ENCODE measurements around the gene MYO16. TPM values are rescaled to one million over a fixed set of nuclear protein-coding genes. Genes with fewer than 3 reads are reported as not detected.

MYO16 gene
- total RNA-seq, 1 donor from 2014 or later, result 1.2 TPM

DNA sequence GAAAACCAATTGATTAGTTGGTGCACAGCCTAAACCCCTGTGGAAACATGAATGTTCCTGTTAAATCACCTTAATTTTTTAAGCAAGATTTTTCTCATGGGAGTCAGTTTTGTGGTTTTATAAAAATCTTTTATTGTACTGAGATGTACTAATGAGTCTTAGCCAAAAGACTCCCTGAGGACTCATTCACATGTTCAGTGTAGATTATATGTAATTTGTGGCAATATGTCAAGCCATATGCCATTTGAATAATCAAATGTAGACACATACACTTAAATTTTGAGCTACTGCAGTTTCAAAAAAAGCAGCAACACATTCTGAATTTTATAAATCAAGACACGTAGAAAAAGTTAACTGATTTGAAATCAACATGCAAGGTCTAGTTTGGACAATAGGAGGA is 395.2 kb downstream of the MYO16 start:
- DNase-seq (ENCODE audit: low read depth), result no peak
- H3K4me3 ChIP-seq (ENCODE audit: low read depth, low read length), result no peak overlapping the region
- no peak for TF ChIP-seq CTCF (conservative IDR thresholded peaks at IDR 0.05; ENCODE audit: low read depth, low read length)

GRCh38 chr13:109026266-109026665 is 396.9 kb downstream of the MYO16 start:
- no peak for DNase-seq (ENCODE audit: low read depth)
- H3K4me3 ChIP-seq (ENCODE audit: low read depth, low read length), result no peak overlapping the region
- no peak for TF ChIP-seq CTCF (conservative IDR thresholded peaks at IDR 0.05; ENCODE audit: low read depth, low read length)

- H3K4me3 ChIP-seq (ENCODE audit: low read depth, low read length), result no peak overlapping the region
- TF ChIP-seq CTCF (conservative IDR thresholded peaks at IDR 0.05; ENCODE audit: low read depth, low read length), result no peak
- DNase-seq (ENCODE audit: low read depth), result no peak
Measured at GRCh38 chr13:109028624-109029023, 399.2 kb downstream of the MYO16 start.

GRCh38 chr13:109033090-109033489 is 403.7 kb downstream of the MYO16 start:
- no peak for DNase-seq (ENCODE audit: low read depth)
- TF ChIP-seq CTCF (conservative IDR thresholded peaks at IDR 0.05; ENCODE audit: low read depth, low read length), result no peak
- no peak overlapping the region for H3K4me3 ChIP-seq (ENCODE audit: low read depth, low read length)

DNA sequence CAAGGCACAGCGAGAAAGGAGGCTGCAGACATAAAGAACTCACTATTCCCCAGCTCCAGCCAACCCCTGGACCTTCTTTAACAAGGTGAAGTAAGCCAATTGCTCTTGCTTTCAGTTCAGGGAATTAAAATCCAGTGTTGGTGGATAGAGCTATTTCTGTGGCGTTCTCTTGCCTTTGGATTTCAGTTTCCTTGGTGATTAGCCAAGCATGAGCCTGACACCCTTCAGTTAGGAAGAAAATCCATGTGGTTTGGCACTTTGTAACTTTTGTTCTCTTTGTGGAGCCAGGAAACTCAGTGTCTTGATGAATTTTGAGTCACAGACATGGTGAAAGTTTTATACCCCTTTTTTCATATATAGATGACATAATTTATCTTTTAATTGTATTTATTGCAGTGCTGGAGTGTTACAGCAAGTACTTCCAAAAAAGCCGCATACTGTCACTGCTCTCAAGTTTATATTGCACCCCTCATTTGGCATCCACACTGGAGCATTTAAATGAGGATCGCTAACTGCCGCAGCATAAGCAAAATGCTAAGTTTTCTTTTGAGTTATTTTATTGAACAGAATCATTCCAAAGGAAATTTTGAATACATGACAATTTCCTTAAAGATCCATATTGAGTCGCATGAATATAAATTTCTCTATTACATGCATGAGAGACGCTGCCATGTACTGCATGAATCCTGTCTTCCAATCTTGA is 406.8 kb downstream of the MYO16 start:
- TF ChIP-seq CTCF (conservative IDR thresholded peaks at IDR 0.05; ENCODE audit: low read depth, low read length), result no peak
- DNase-seq (ENCODE audit: low read depth), result peak; percentile 4
- no peak overlapping the region for H3K4me3 ChIP-seq (ENCODE audit: low read depth, low read length)

GRCh38 chr13:109043636-109044035 is 414.2 kb downstream of the MYO16 start:
- TF ChIP-seq CTCF (conservative IDR thresholded peaks at IDR 0.05; ENCODE audit: low read depth, low read length), result no peak
- DNase-seq (ENCODE audit: low read depth), result no peak
- no peak overlapping the region for H3K4me3 ChIP-seq (ENCODE audit: low read depth, low read length)

DNA sequence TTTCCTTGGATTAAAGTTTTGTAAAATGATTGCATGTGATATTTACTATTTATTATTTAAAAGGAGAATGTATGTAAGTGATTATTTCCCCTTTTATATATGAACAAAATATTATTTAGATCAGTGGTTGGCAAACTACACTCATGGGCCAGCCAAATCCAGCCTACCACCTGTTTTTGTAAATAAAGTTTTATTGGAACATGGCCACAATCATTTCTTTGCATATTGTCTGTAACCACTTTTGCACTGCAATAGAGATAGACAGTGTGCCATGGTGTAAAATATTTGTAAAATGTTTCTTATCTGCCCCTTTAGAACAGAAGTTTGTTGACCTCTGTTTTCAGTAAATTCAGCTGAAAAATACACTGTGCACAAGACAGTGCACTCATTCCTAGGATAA is 426.4 kb downstream of the MYO16 start:
- no peak overlapping the region for H3K4me3 ChIP-seq (ENCODE audit: low read depth, low read length)
- no peak for TF ChIP-seq CTCF (conservative IDR thresholded peaks at IDR 0.05; ENCODE audit: low read depth, low read length)
- DNase-seq (ENCODE audit: low read depth), result no peak
